COLO829 (cell line): Measurements from ENCODE around the gene ZNF319.
A peak's percentile ranks its signal among the peaks of the same experiment; 100 is the strongest.

Source experiments
- DNase-seq: peaks from one replicate; pipeline ENCODE4 v3.0.0; 2012; ENCODE audit warnings: low spot score

ZNF319 gene

GRCh38 chr16:57999971-58000705, at the start of gene ZNF319:
TSS of gene ZNF319 (minus strand) at chr16:58000672. CDS start at chr16:57998265, 2,407 bp downstream.
- DNase-seq, result no peak

GRCh38 chr16:58049232-58050185, 49.0 kb upstream of the ZNF319 start:
- DNase-seq, result no peak

- peak; percentile 3 for DNase-seq
Measured at GRCh38 chr16:58048494-58049231, 48.2 kb upstream of the ZNF319 start.

- DNase-seq, result no peak
Measured at GRCh38 chr16:58047557-58048348, 47.3 kb upstream of the ZNF319 start.

- no peak for DNase-seq
Measured at GRCh38 chr16:58046936-58047335, 46.5 kb upstream of the ZNF319 start.

GRCh38 chr16:58046054-58046881, 45.8 kb upstream of the ZNF319 start:
- no peak for DNase-seq

GRCh38 chr16:58045096-58045495, 44.6 kb upstream of the ZNF319 start:
- DNase-seq, result no peak

GRCh38 chr16:58044266-58045019, 44.0 kb upstream of the ZNF319 start:
- DNase-seq, result no peak

- DNase-seq, result no peak
Measured at GRCh38 chr16:58043571-58044155, 43.2 kb upstream of the ZNF319 start.

- DNase-seq, result no peak
Measured at GRCh38 chr16:58042886-58043515, 42.5 kb upstream of the ZNF319 start.

GRCh38 chr16:58042001-58042885, 41.8 kb upstream of the ZNF319 start:
- no peak for DNase-seq

GRCh38 chr16:58041628-58041955, 41.1 kb upstream of the ZNF319 start:
- no peak for DNase-seq

- no peak for DNase-seq
Measured at GRCh38 chr16:58040945-58041627, 40.6 kb upstream of the ZNF319 start.

GRCh38 chr16:58040496-58040846, 40.0 kb upstream of the ZNF319 start:
- DNase-seq, result no peak

GRCh38 chr16:58039829-58040495, 39.5 kb upstream of the ZNF319 start:
- no peak for DNase-seq

- no peak for DNase-seq
Measured at GRCh38 chr16:58038219-58038641, 37.8 kb upstream of the ZNF319 start.
